NCI-H69 (cell line): ENCODE results near the gene FAM204A.

Experiments used
- DNase-seq: peaks from one replicate; lab custom pipeline; 2025; lab: John Stamatoyannopoulos, UW

Gene FAM204A

DNA sequence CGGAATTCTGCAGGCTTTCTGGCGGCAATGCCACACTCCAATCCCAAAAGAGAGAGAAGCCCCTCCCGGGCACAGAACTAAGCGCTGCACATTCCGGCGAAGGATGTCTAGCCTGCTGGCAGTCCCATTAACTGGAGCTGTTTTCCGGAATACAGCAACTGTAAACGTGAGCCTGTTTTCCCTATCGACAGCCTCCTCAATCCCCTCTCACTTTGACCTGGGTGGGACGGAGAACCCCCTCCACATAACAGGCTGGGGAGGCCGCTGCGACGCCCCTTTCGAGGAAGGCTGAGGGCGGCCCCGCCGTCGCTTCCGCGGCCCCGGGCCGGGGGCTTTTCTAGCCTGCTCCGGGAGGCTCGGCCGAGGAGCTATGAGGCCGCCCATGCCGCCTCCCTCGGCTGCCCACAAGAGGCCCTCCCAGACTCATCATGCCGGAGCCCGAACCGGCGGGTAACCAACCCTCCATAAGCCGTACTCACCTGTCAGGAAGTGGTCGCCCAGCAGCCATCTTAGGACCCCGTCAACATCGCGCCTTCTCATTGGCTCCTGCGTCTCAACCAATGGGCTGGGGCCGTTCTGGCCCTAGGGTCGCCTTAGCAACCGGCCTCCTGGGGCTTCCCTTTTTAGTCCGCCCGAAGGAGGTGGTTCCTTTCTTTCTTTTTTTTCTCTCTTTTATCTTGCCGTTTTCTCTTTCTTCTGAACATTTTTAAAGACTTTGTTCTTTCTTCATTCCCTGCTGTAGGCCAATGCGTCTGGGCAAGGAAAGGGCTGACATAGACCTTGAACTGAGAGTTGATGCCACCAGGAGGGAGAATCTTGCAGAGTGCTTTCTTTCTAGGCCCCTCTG lies at the start of gene FAM204A:
TSS of gene FAM204A (minus strand) at position 534 of the 847 bp plus-strand sequence. CDS start 5,909 bp downstream, outside the sequence.
- DNase-seq, result peak; percentile 94

DNA sequence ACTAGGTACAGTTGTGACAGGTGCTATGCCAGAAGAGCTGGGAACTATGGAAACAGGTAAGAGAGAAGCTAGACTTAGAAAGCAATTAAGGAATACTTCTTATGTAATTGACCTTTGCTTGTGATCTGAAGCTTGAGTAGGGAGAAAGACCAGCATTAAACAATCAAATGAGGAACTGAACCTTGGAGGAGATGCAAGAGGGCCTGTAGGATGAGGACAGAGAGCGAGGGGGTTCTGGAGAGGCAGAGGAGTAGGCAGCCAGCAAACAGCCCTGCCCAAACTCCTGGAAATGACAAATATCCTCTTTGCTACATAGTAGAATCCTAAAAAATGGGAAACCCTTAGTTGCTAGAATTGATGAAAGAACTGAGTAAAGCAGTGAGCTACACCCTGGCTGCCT lies 41.6 kb upstream of the FAM204A start:
- no peak for DNase-seq

DNA sequence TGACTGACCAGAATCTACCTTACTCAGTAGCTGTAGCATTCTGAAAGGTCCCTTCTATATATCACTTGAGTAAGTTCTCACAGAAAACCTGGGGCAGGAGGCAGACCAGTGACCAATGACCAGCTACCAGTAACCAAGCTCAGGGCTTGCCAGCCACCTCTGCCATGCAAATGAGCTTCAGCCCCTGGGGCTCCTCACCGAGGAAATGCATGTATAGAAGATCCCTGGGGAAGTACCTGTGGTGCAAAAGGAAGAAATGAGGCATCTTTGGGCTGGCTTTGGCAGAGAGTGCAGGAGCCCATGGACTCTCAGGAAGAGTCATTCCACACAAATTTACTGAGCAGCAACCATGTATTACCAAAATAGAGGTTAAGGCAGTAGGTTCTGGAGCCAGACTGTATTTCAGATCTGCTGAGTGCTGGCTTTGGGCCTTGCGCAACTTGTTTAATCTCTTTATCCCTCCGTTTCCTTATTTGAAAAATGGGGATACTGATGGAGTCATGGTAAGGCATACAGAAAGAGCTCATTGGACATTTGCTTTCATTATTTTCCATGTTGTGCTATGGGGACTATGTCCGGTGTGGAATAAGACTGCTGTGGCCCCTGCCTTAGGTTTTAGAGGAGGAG lies 41.1 kb upstream of the FAM204A start:
- DNase-seq, result no peak

DNA sequence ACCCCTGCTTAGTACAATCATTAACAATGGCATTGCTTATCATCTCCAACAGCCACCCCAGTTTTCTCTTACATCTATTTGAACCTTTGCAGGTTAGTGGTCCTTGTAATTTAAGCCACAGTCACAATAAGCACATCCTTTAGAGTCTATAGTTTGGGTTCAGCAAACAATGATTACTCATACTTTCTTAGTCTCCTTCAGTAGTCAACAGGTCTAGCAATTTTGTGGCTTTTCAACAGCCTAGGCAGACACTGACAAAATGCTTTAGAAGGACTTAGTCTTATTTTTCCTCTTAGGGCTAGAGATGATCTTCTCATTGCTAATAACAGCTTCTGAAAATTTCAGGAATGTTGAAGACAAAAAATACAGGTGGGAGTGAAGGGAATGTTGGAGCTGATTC lies 32.3 kb upstream of the FAM204A start:
- peak; percentile 10 for DNase-seq

DNA sequence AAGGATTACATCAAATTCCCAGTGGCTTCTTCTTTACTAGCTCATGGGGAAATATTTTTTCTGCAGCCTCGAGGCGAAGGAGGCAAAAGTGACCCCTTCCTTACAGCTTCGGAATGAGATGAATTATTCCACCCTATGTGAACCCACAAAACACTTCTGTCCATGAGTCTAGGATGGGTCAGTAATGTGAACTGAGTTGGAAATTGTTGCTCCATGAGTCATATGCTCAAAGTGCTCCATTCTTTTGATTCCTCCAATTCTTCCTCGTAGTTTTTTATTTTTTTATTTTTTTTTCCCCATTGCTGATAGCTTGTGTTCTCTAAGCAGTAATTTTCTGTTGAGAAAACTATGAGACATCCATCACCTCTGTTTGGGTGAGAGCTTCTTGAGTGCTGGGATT lies 31.7 kb upstream of the FAM204A start:
- no peak for DNase-seq

DNA sequence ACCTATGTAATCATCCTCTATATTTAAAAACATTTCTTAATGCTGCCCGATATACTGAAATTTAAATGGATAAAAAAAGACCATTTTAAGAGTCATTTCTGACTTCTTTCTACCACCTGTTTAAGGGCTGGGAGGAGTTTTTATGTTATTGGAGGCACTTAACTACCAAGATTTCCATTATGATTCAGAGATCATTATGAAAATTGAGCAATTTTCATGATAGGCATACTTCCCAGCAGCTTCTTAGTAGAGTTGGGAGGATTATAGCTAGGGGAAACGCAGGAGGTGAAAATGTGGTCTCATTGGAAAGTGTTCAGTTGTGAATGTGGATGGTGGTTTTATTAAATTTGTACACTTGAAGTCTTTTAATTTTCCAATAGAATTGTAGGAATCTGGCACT lies 28.4 kb upstream of the FAM204A start:
- DNase-seq, result peak; percentile 65

DNA sequence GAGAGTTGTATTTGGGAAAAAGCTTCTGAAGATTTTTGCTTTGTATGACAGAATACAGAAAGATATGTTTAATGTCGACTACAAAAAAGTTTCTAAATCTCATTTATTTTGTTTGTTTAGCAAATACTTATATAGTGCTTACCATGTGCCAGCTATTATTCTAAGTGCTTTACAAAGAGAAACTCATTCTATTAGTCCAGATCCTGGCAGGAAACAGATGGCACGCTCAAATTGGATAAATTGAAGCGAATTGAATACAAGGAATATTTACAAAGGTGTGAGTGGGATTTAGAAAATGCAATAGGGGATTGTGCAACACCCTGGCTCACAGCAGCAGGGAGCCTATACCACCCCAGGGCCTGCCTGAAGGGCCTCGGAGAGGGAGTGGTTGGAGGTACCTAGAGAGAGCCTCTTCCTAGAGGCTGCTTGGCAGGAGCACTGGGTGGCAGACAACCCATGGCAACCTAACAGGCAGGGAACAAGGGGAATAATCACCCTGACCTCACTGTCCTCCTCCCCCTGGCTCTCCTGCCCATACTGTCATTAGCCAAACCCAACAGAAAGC lies 27.6 kb upstream of the FAM204A start:
- peak; percentile 97 for DNase-seq

DNA sequence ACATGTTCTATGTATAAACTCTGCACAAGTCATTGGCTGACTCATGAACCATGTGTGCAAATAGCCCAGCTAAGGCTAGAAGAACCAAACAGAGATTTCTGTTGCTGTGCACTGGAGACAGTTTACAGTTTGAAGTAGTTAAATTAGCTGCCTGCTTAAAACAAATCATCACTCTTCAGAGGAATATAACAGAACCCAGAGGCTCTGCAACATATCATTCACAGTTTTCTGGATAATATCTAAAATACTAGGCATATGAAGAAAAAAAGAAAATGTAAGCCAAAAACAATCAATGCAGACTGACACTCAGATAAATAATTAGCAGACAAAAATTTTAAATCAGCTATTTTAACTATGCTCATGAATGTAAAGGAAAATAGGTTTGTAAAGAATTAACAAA lies 23.6 kb upstream of the FAM204A start:
- DNase-seq, result no peak

DNA sequence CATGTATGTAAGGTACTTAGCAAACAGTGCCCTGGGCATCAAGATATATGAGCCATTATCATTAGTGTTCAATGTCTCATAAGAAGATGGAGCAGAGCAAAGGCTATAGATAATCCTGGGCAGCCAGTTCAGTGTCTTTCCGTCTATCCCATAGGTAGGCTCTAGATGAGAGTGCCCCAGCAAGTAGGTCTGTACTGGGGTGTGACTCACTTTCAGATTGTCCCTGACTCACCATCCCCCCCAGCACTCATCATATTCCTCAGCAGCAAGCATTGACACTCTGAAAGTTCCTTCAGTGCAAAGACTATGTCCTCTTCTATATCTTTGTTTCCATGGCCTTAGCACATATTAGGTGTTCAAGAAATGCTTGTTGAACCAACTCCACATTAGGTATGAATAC lies 20.0 kb upstream of the FAM204A start:
- DNase-seq, result no peak

DNA sequence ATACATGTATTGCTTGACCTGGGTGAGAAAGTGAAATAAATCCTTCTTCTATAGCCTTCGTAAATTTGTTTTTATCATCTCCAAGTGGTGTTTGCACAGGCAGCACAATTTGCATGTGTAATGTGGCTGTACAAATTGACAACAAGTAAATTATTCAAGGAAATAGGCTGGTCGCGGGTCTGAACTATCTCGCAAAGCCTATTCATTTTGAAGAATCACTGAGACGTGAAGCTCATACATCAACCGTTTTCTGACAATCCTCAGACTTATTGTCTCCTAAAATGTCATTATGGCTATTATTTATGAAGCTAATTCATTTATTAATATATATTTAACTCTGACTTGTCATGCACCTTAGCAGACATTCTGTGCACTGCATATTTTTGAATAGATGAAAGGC lies 16.2 kb upstream of the FAM204A start:
- peak; percentile 71 for DNase-seq

DNA sequence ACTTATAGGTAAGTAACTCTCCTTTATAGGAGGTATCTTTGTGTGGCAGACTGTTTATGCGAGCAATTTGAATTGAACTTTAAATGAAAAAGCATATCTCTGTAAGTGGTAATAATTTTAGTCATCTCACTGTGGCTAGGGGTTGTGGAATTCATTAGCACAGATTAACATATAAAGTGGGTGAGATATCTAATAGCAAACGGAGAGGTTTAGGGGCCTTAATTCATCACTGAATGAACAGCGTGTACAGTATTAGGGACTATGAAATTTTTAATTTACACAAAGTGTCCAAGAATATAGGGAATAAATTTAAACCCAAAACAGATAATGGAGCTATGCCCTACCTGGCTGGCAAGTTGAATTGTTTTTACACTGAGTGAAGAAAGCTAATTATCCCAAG lies 15.7 kb upstream of the FAM204A start:
- DNase-seq, result no peak

DNA sequence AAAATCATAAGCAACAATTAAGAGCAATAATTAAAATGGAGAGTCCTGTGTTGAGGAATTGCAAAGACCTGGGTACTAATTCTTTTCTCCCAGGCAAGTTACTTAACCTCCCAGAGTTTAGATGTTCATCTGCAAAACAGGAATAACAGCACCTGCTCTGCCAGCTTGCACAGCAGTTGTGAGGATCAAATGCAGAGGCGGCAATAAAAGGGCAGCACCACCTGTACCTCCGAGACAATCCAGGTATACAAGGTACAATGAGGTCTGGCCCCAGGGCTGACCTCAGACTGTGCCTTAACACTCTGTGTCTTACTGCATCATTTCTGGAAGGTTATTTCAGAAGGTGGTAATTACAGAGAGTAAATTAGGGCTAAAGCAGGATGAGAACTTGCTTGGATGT lies 14.5 kb upstream of the FAM204A start:
- DNase-seq, result peak; percentile 94

DNA sequence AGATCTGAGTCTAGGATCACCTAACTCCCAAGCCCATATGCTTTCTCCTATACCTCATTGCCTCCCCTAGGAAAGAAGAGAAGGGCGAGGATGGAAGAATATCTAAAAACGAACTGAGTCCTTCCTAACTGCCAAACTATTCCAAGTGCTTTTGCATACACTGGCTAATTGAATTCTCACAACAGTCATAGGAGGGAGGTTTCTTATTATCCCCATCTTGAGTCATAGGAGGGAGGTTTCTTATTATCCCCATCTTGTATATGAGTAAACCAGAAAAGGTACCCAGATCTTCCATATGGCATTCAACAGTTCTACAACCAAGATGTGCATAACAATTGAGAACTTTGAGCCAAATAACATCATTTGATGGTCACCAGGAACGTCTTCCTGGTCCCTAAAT lies 13.1 kb upstream of the FAM204A start:
- no peak for DNase-seq

DNA sequence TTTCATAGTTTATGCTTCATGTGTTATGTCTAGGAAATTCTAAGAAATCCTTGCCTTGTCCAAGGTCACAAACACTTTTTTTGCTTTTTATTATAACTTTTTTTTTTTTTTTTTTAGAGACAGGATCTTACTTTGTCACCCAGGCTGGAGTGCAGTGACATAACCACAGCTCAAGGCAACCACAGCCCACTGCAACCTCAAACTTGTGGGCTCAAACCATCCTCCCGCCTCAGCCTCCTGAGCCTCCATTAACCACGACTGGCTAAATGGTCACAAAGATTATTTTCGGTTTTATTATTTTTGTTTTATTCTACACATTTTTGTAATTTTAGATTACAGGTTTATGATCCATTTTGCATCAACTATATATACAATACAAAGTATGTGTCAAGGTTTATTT lies 7.1 kb upstream of the FAM204A start:
- no peak for DNase-seq

DNA sequence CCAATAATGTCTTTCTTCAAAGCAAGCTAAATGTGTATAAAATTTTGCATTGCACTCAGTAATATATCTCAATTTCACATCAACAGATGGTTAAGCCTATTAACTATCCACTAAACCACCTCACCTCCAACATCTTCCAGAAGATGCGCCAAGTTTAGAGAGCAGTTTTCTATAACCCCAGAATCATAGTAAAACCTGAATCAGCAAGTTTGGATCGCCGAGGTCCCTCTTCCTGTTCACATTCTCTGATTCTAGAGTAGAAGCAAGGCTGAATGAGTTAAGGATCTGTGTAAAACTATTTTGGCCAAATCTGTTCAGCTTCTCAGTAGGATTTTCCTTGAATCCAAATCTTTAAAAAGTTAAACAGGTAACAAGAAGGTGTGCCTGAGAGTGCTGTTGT lies 1.4 kb upstream of the FAM204A start:
- no peak for DNase-seq

DNA sequence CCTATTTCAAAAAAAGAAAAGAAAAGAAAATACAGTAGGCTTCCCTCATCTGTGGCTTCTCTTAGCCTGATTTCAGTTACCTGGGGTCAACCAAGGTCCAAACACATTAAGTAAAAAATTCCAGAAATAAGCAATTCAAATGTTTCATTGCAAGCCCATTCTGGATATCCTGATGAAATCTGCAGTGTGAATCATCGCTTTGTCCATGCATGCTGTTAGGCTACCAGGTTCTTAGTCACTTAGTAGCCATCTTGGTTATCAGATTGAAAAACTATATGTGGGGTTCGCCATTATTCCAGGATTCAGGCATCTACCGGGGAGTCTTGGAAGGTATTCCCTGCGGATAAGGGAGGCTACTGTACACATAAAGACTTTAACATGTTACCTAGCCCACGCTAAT lies 991 bp upstream of the FAM204A start:
- DNase-seq, result no peak

DNA sequence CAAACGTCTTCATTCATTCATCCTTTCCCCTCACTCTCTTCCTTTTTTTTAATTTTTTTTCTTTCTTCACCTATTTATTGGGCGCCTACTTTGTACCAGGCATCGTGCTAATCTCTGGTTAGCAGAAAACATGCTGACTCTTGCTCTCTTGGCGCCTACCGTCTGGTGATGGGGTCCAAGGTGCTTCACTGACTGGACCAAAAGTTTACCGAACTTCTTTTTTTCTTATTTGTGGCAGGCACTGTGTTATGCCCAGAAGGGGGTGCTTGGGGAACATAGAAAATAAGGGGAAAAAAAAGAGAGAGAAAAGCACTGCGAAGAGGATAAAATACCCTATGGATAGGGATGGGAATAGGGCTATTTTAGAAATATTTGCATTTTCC lies 505 bp upstream of the FAM204A start:
- peak; percentile 45 for DNase-seq

DNA sequence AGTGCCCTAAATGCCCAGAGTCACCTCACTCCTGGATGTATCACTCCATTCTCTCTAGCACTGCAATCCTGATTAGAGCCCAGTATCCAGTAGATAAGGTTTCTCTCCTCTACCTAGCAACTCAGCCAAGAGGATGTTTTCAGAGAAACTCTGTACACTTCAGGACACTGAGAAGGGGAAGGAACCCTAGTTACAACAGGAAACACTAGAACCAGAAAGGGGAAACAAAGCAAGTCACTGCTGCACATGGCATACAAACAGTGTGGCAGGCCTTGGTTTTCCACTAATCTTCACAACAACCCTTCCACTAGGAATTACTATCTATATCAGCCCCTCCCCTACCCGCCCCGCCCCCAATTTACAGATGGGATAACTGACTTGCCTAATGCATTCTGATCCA lies 1.6 kb downstream of the FAM204A start:
- peak; percentile 70 for DNase-seq

DNA sequence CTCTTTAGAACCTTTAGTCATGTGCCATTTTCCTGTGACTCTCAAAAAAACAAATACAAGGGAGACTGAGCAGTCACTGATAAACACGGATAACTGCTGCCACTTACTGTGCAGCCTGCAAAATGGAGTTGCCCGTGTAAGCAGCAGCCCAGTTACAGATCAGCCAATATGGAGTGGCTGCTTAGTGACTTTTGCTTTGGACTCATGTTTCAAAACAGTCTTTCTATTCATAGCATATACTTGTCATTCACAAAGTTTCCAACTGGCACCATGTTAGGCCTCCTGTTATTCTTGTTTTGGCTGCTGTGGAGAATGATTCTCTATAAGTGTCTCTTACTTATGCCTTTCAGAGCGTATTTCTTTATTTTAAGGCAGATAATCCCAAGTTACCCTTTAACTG lies 3.0 kb downstream of the FAM204A start:
- DNase-seq, result peak; percentile 67

DNA sequence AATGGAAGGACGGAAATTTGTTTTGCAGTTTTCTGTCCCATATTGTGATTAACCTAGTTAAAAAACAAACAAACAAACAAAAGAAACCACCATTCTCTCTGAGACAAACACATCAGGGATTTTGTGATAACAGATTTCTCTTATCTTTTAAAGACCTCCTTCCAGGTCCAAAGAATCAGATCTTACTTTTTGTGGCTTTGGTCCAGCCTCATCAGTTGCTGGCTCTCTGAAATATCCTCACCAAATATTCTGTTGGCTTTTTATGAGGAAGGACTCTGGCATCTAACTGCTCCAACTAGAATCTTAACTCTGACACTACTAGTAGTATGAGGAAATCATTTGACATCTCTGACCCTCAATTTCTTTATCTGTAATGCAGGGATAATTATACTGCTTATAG lies 4.8 kb downstream of the FAM204A start:
- DNase-seq, result no peak

DNA sequence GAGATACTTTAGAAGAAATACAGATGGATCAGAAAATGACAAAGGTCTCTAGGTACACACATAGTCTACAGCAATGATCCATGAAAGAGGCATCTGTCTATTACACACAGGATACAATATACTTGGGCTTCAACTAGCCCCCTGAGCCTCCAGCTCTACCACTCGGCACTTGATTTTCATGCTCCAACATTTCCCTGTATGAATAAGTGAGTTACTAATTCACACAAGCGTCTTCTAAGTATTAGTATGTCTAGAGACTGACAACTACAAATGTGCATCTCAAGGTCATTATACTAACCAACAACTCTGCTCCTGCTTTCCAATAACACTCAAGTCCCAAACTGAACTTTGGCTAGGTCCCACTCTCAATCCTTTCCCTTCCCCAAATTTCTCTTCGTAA lies 8.3 kb downstream of the FAM204A start:
- peak; percentile 33 for DNase-seq

DNA sequence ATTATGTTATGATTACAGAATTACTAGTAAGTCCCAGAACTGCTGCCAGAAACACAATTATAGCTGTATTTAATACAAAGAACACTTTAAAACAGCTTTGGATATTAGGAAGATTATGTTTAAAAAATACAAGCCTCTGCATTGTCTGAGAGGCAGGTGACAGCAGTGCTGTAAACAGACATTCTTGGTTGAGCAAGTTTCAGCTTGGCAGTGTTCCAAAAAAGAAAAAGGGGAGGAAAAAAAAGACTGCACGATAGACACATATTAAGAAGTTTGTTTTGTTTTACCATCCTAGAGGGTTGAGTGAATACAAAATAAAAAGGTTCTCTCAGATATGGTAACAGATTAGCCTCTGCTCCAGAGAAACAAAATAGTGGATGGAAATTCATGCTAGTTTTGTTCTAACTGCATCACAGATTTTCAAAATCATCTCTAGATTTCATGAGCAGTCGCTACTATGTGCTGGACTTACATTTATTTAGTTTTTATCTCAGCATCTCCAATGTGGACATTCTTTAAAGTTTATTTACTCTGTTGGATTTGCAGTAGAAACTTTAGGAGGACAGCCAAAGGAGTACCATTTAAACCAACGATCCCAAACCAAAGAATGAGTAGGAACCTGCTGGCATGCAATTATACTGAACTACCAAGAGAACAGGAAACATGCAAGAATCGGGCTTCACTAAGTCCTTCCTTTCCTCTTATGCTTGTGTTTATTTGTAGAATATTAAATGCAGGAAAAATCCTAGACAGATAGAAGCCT lies 9.0 kb downstream of the FAM204A start:
- peak; percentile 73 for DNase-seq

DNA sequence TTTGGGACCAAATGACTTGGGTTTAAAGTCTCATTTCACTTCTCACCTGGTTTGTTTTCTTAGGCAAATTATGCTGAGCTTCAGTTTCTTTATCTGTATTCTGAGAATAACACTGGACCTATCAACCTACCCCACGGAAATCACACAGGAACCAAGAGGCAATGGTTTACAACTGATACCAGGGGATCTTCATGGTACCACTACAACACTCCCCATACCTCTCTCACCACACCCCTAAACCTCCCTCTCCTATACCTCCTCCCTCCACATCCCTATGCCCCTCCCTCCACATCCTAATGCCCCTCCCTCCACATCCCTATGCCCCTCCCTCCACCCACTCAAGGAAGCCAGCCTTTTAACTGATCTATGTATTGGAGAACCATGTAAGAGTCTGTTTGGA lies 9.9 kb downstream of the FAM204A start:
- DNase-seq, result peak; percentile 32
